HepG2 (cell line): ENCODE data around the gene GABRG3. TPM values are rescaled to one million over a fixed set of nuclear protein-coding genes. Genes with fewer than 3 reads are reported as not detected.

Experiments
- ATAC-seq: fragments of 200-7000 bp; cut with Tn5 transposase; 3 replicates; pipeline ENCODE4 v1.9.1; 2020; ENCODE audit warnings: mild to moderate bottlenecking, moderate library complexity
- BruUV-seq: library from RNA; stranded (reverse); fragments of 400-500 nt; replicated peaks from 2 replicates; lab custom pipeline; 2021; lab: Mats Ljungman, UMichigan
- CTCF ChIA-PET: fragments of 300-600 bp; formaldehyde crosslinking; extraction: SDS; loops from one replicate; lab custom pipeline; 2021; ENCODE audit warnings: low total read pairs, inconsistent platforms, low intra/inter-chr PET ratio; lab: Yijun Ruan, JAX
- POLR2A ChIA-PET: fragments of 350-600 bp; sonication (Branson Sonifier 250); formaldehyde crosslinking; loops from one replicate; lab custom pipeline; 2020; ENCODE audit warnings: antibody characterized with exemption, inconsistent platforms; lab: Yijun Ruan, JAX
- DNase-seq: peaks from one replicate; pipeline ENCODE4 v3.0.0-alpha.2; 2015; ENCODE audit warnings: low spot score
- FAIRE-seq: peaks from 3 replicates; lab custom pipeline; 2011; peaks lifted over from hg19 to GRCh38; lab: Jason Lieb, UNC
- H2AFZ ChIP-seq: one replicate; pipeline ENCODE4 v1.6.1; 2011; ENCODE audit warnings: low read length, inconsistent platforms
- H3K27ac ChIP-seq: fragments of 300-600 bp; 3 replicates; pipeline ENCODE4 v1.8.0; 2011; ENCODE audit warnings: mixed run types, mild to moderate bottlenecking, mixed read lengths, low read length, inconsistent platforms; ENCODE audit not compliant: insufficient read depth; ENCODE audit errors: extremely low read length
- H3K27me3 ChIP-seq, 2 experiments: fragments of 200-600 bp in 1 of 2; 2 replicates in 1 of 2; 3 replicates in 1 of 2; pipeline versions ENCODE4 v1.6.0 to v1.8.0; 2011; ENCODE audit warnings: low read length in 2 of 2, mild to moderate bottlenecking in 2 of 2, moderate library complexity in 2 of 2, inconsistent platforms in 1 of 2; ENCODE audit not compliant: insufficient read depth in 2 of 2, control insufficient read depth in 1 of 2
- H3K36me3 ChIP-seq, 2 experiments: fragments of 200-600 bp in 1 of 2; replicated peaks in 1 of 2; 2 replicates in 1 of 2; 3 replicates in 1 of 2; pipeline versions ENCODE4 v1.5.1 to v1.8.0; 2011; ENCODE audit warnings: low read length in 2 of 2, inconsistent platforms in 1 of 2; ENCODE audit not compliant: insufficient read depth in 2 of 2, control insufficient read depth in 1 of 2
- H3K4me1 ChIP-seq: 2 replicates; pipeline ENCODE4 v1.5.1; 2012; ENCODE audit warnings: low read length, inconsistent platforms; ENCODE audit not compliant: insufficient read depth
- H3K4me2 ChIP-seq: 2 replicates; pipeline ENCODE4 v1.6.0; 2011; ENCODE audit warnings: low read depth, low read length, inconsistent platforms
- H3K4me3 ChIP-seq, 3 experiments: fragments of 200-600 bp in 1 of 3; sonication (generic), shearing (Covaris generic) in 1 of 3; replicated peaks in 1 of 3; 2 replicates each; pipeline ENCODE4 v1.5.1; 2011 to 2016; ENCODE audit warnings: low read length in 3 of 3, inconsistent platforms in 2 of 3, low read depth in 2 of 3, mild to moderate bottlenecking in 2 of 3, control low read depth in 1 of 3, mixed read lengths in 1 of 3; ENCODE audit not compliant: insufficient read depth in 1 of 3
- H3K79me2 ChIP-seq: one replicate; pipeline ENCODE4 v1.6.1; 2011; ENCODE audit warnings: low read length, inconsistent platforms; ENCODE audit not compliant: insufficient read depth
- H3K9ac ChIP-seq: 2 replicates; pipeline ENCODE4 v1.6.0; 2011; ENCODE audit warnings: mild to moderate bottlenecking, low read depth, low read length, inconsistent platforms; ENCODE audit not compliant: insufficient read depth
- H3K9me3 ChIP-seq: 2 replicates; pipeline ENCODE4 v1.5.1; 2012; ENCODE audit warnings: mild to moderate bottlenecking, low read length
- H4K20me1 ChIP-seq: 2 replicates; pipeline ENCODE4 v1.6.0; 2011; ENCODE audit warnings: inconsistent platforms, mild to moderate bottlenecking, low read length, moderate library complexity; ENCODE audit not compliant: insufficient read depth
- CHD2 ChIP-seq: IDR thresholded peaks from 2 replicates; pipeline ENCODE4 v1.6.1; 2011; ENCODE audit warnings: low read depth, low read length, improper control_type of control experiment
- HDAC2 ChIP-seq: sonication (generic); formaldehyde crosslinking; IDR thresholded peaks from 2 replicates; pipeline ENCODE4 v1.4.0; 2020; ENCODE audit warnings: missing genetic modification reagents
- KDM3A ChIP-seq: IDR thresholded peaks from 2 replicates; pipeline ENCODE4 v1.6.1; 2018; ENCODE audit warnings: low read depth, missing compliant biosample characterization
- MEF2D ChIP-seq: sonication (generic); formaldehyde crosslinking; IDR thresholded peaks from 2 replicates; pipeline ENCODE4 v1.5.1; 2020; ENCODE audit warnings: mild to moderate bottlenecking, missing genetic modification reagents
- MIER3 ChIP-seq: IDR thresholded peaks from 2 replicates; pipeline ENCODE4 v1.6.1; 2016; ENCODE audit warnings: missing compliant biosample characterization, borderline replicate concordance
- PPARG ChIP-seq: conservative IDR thresholded peaks from 2 replicates; pipeline ENCODE4 v1.6.1; 2016; ENCODE audit warnings: missing biosample characterization, missing genetic modification reagents
- ZFP62 ChIP-seq: sonication (generic); formaldehyde crosslinking; IDR thresholded peaks from 2 replicates; pipeline ENCODE4 v1.4.0; 2020; ENCODE audit warnings: missing genetic modification reagents
- ZNF101 ChIP-seq: sonication (generic); formaldehyde crosslinking; IDR thresholded peaks from 2 replicates; pipeline ENCODE4 v1.4.0; 2020; ENCODE audit warnings: mild to moderate bottlenecking, low read depth, missing genetic modification reagents, borderline replicate concordance
- ZNF331 ChIP-seq: sonication (generic); formaldehyde crosslinking; IDR thresholded peaks from 2 replicates; pipeline ENCODE4 v1.4.0; 2020; ENCODE audit warnings: missing genetic modification reagents
- ZNF530 ChIP-seq: sonication (generic); formaldehyde crosslinking; IDR thresholded peaks from 2 replicates; pipeline ENCODE4 v1.5.0; 2020; ENCODE audit warnings: low read depth, mild to moderate bottlenecking, missing genetic modification reagents
- ZNF652 ChIP-seq: IDR thresholded peaks from 2 replicates; pipeline ENCODE4 v1.6.1; 2016; ENCODE audit warnings: low read depth, borderline replicate concordance
- WGBS: methylation state at CpG from one replicate; pipeline ENCODE4 v1.1.6; 2017; ENCODE audit warnings: low lambda C conversion rate; 5-methylcytosine and 5-hydroxymethylcytosine counted together
- in situ Hi-C: cut with HindIII; loops from 2 replicates; pipeline ENCODE4 v1.10.0; 2017; ENCODE audit warnings: low pct_unique_long_range_greater_than_20kb; ENCODE audit not compliant: extremely low pct_ligation_motif_present
- intact Hi-C: fragments of 100-400 bp; cut with micrococcal nuclease; formaldehyde crosslinking; loops from one replicate; pipeline ENCODE4 v1.10.0; 2022; ENCODE audit not compliant: unreplicated experiment
- polyA plus RNA-seq, 8 experiments: library from polyadenylated mRNA; depleted of rRNA in 3 of 8; stranded (reverse) in 7 of 8; unstranded in 1 of 8; fragments of >200 nt; fragmentation: Illumina TruSeq in 4 of 8; extraction: Trizol in 4 of 8; gene quantifications; 2 replicates each; pipeline versions ENCODE4 v1.2.1 to v1.2.3, GENCODE V29; 2011 to 2016; ENCODE audit warnings: low read depth in 4 of 8, missing spikeins in 1 of 8, mixed read lengths in 1 of 8; ENCODE audit not compliant: insufficient read depth in 1 of 8
- total RNA-seq, 5 experiments: library from RNA; depleted of rRNA; stranded (reverse); fragments of >200 nt; fragmentation: Illumina TruSeq; extraction: Trizol; gene quantifications; 2 replicates each; pipeline ENCODE4 v1.2.3, GENCODE V29; 2016; ENCODE audit warnings: low read depth in 1 of 5
- TF ChIP-seq, protein P1 (sequence below): sonication (generic); formaldehyde crosslinking; IDR thresholded peaks from 2 replicates; pipeline ENCODE4 v1.4.0; 2020; ENCODE audit warnings: missing genetic modification reagents, mild to moderate bottlenecking, borderline replicate concordance
- TF ChIP-seq, protein P2 (sequence below): sonication (generic); formaldehyde crosslinking; IDR thresholded peaks from 2 replicates; pipeline ENCODE4 v1.8.0; 2022; ENCODE audit warnings: mild to moderate bottlenecking, missing genetic modification reagents
- TF ChIP-seq, protein P3 (sequence below): sonication (generic); formaldehyde crosslinking; IDR thresholded peaks from 2 replicates; pipeline ENCODE4 v1.4.0; 2020; ENCODE audit warnings: missing genetic modification reagents
- TF ChIP-seq, protein P4 (sequence below): sonication (generic); formaldehyde crosslinking; IDR thresholded peaks from 2 replicates; pipeline ENCODE4 v1.5.0; 2020; ENCODE audit warnings: mild to moderate bottlenecking, missing genetic modification reagents, borderline replicate concordance

The GABRG3 gene
- total and polyA plus RNA-seq, 2 of the 13 experiments (the other 11 are each of a cell fraction or from before 2014, with no cell fraction given) = not detected

DNA sequence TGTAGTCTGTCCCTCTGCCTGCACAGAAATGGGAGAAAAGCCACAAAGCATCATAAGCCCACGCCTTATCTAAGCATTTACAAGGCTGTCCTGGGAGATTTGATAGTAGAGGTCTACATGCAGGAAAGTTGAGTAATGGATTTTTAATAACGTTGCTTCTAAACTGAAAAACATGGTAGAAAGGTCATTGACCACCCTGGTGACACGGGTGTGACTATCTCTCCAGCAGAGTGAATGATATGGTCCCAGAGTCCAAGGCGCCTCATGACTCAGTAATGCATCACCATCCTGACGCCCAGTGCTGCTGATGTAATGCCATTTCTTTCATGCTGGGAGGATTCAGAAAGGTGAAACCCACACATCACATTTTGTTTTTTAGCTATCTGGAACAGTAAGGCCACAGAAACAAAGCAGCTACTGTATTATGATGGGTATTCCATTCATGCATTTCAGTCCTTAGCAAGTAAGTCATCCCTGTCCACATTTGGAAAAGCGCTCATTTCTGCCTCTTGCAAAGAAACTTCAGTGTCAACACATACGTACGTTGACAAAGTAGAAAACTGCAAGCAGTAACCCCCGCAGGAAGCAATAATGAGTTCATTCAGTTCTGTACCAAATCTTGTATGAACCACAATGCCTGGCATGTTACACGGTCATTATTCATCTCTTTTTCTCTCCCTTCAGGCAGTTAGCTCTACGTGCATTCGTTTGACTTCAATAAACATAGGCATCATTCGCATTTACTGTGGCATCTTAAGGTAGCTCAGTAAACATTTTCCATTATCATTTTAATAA is 483.5 kb downstream of the GABRG3 start (continued):
- TF ChIP-seq, protein P1, sequence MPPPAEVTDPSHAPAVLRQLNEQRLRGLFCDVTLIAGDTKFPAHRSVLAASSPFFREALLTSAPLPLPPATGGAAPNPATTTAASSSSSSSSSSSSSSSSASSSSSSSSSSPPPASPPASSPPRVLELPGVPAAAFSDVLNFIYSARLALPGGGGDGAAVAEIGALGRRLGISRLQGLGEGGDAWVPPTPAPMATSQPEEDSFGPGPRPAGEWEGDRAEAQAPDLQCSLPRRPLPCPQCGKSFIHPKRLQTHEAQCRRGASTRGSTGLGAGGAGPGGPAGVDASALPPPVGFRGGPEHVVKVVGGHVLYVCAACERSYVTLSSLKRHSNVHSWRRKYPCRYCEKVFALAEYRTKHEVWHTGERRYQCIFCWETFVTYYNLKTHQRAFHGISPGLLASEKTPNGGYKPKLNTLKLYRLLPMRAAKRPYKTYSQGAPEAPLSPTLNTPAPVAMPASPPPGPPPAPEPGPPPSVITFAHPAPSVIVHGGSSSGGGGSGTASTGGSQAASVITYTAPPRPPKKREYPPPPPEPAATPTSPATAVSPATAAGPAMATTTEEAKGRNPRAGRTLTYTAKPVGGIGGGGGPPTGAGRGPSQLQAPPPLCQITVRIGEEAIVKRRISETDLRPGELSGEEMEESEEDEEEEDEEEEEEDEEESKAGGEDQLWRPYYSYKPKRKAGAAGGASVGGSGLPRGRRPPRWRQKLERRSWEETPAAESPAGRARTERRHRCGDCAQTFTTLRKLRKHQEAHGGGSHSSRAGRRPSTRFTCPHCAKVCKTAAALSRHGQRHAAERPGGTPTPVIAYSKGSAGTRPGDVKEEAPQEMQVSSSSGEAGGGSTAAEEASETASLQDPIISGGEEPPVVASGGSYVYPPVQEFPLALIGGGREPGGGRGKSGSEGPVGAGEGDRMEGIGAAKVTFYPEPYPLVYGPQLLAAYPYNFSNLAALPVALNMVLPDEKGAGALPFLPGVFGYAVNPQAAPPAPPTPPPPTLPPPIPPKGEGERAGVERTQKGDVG = no peak
- TF ChIP-seq ZFP62 (CRISPR knock-in tag) (no peak), PPARG (CRISPR knock-in tag) (no peak)

DNA sequence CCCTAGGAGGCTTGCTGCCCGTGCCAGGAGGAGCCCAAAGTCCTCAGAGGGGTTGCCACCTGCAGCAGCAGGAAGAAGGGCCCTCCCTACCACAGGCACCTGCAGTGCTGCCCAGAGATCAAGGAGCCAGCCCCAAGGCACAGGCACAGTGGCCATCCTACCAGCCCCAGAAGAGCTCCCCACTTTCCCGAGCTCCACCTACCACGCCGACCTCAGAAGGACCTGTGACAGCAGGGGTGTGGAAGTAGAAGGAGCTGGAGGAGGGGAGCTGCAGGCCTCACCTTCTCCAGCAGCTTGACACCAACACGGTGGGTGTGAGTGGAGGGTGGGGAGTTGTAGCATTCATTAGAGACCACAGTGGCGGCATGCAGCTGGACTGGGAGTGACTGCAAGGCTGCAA is 485.8 kb downstream of the GABRG3 start:
- Histone ChIP-seq H3K36me3 (no peaks in the 10 kb centered on the region), H3K27ac (no peak overlapping the region), H3K9me3 (no peaks in the 10 kb centered on the region), H2AFZ (no peak overlapping the region), H3K27me3 (no peaks in the 10 kb centered on the region), H3K4me2 (no peak overlapping the region), H3K4me1 (no peaks in the 10 kb centered on the region), H4K20me1 (no peaks in the 10 kb centered on the region), H3K4me3 (no peak overlapping the region), H3K79me2 (no peaks in the 10 kb centered on the region), H3K9ac (no peak overlapping the region)
- no TSS peak for BruUV-seq
- no peak for ATAC-seq
- FAIRE-seq = no peak
- 0% methylated on average over 1 of the region's 6 CpGs for WGBS
- DNase-seq = no peak
- intact Hi-C loops (no loop called here), in situ Hi-C loops (no loop called here)
- POLR2A ChIA-PET = no interaction called here
- CTCF ChIA-PET = no interaction called here
- TF ChIP-seq ZNF652 (no peak), CHD2 (no peak), ZNF101 (CRISPR knock-in tag) (no peak), ZNF331 (CRISPR knock-in tag) (no peak), MIER3 (no peak), ZNF530 (CRISPR knock-in tag) (no peak), MEF2D (CRISPR knock-in tag) (no peak), KDM3A (CRISPR knock-in tag) (no peak), HDAC2 (CRISPR knock-in tag) (no peak)
- TF ChIP-seq, protein P2, sequence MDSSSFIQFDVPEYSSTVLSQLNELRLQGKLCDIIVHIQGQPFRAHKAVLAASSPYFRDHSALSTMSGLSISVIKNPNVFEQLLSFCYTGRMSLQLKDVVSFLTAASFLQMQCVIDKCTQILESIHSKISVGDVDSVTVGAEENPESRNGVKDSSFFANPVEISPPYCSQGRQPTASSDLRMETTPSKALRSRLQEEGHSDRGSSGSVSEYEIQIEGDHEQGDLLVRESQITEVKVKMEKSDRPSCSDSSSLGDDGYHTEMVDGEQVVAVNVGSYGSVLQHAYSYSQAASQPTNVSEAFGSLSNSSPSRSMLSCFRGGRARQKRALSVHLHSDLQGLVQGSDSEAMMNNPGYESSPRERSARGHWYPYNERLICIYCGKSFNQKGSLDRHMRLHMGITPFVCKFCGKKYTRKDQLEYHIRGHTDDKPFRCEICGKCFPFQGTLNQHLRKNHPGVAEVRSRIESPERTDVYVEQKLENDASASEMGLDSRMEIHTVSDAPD (CRISPR knock-in tag) = no peak
- TF ChIP-seq, protein P3, sequence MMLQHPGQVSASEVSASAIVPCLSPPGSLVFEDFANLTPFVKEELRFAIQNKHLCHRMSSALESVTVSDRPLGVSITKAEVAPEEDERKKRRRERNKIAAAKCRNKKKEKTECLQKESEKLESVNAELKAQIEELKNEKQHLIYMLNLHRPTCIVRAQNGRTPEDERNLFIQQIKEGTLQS = no peak
- TF ChIP-seq, protein P4, sequence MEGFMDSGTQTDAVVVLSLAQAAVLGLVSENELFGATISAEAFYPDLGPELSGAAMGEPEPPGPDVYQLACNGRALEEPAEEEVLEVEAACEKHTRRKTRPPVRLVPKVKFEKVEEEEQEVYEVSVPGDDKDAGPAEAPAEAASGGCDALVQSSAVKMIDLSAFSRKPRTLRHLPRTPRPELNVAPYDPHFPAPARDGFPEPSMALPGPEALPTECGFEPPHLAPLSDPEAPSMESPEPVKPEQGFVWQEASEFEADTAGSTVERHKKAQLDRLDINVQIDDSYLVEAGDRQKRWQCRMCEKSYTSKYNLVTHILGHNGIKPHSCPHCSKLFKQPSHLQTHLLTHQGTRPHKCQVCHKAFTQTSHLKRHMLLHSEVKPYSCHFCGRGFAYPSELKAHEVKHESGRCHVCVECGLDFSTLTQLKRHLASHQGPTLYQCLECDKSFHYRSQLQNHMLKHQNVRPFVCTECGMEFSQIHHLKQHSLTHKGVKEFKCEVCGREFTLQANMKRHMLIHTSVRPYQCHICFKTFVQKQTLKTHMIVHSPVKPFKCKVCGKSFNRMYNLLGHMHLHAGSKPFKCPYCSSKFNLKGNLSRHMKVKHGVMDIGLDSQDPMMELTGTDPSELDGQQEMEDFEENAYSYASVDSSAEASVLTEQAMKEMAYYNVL (CRISPR knock-in tag) = no peak
